T-helper 17 cell (primary cell): Measurements from ENCODE around the gene CLCN4. TPM values are rescaled to one million over a fixed set of nuclear protein-coding genes. Genes with fewer than 3 reads are reported as not detected.

Experiments used
- ATAC-seq: fragments of 150-1000 bp; cut with Tn5 transposase; 2 replicates; pipeline ENCODE4 v1.10.0; 2021; ENCODE audit warnings: mild to moderate bottlenecking, moderate library complexity
- DNase-seq, 3 donors: peaks; one replicate each; pipeline versions ENCODE4 v3.0.0 to v3.0.0-alpha.2; 2020 to 2021
- H3K9me3 ChIP-seq: one replicate; pipeline ENCODE4 v1.7.0; 2013; ENCODE audit warnings: low read length, mild to moderate bottlenecking; ENCODE audit not compliant: control insufficient read depth, poor library complexity, severe bottlenecking
- H3K27ac Mint-ChIP-seq: one replicate; pipeline ENCODE4 v1.8.0; 2022; ENCODE audit warnings: mild to moderate bottlenecking, moderate library complexity, mixed read lengths
- H3K27me3 Mint-ChIP-seq: one replicate; pipeline ENCODE4 v1.8.0; 2022; ENCODE audit warnings: mixed read lengths
- H3K36me3 Mint-ChIP-seq: one replicate; pipeline ENCODE4 v1.8.0; 2022; ENCODE audit warnings: low read depth, mixed read lengths
- H3K4me1 Mint-ChIP-seq: one replicate; pipeline ENCODE4 v1.8.0; 2022; ENCODE audit warnings: mild to moderate bottlenecking, mixed read lengths
- H3K4me3 Mint-ChIP-seq: one replicate; pipeline ENCODE4 v1.8.0; 2022; ENCODE audit warnings: mild to moderate bottlenecking, moderate library complexity, mixed read lengths
- total RNA-seq, 4 donors: library from RNA in 2 of 4; stranded (reverse) in 2 of 4; gene quantifications; one replicate each; pipeline ENCODE4 v1.2.3 and lab custom pipeline; 2022 to 2026

The CLCN4 gene
- total RNA-seq (1 to 10 TPM in 1 of 2 donors, under 1 TPM in 1; 0.37 to 3.3 TPM), total RNA-seq (lab: John Stamatoyannopoulos, UW) (0.08 to 0.12 reads per million in 2 donors)

GRCh38 chrX:10156199-10157031 lies at the start of gene CLCN4:
Gene CLCN4 (plus strand): TSS chrX:10156975. CDS start chrX:10185033, 28,058 bp downstream.
- ATAC-seq (peak; percentile 35), DNase-seq (no peak)
- no peaks in the 10 kb centered on the region for H3K36me3 Mint-ChIP-seq
- peak within 1 kb of the TSS; percentile 49 for H3K4me3 Mint-ChIP-seq
- no peaks in the 10 kb centered on the region for H3K9me3 ChIP-seq
- H3K27me3 Mint-ChIP-seq, result peaks cover 41% of the 10 kb centered on the region
- no peaks in the 10 kb centered on the region for H3K4me1 Mint-ChIP-seq
- no peak within 1 kb of the TSS for H3K27ac Mint-ChIP-seq

- Mint-ChIP-seq H3K27me3 (no peaks in the 10 kb centered on the region), H3K4me1 (peaks cover 12% of the 10 kb centered on the region), H3K4me3 (peak overlapping the region; percentile 66), H3K27ac (peak overlapping the region; percentile 45), H3K36me3 (no peaks in the 10 kb centered on the region)
- ATAC-seq (no peak), DNase-seq (no peak)
- H3K9me3 ChIP-seq, result no peaks in the 10 kb centered on the region
These were observed 49.3 kb upstream of the CLCN4 start for GRCh38 chrX:10107483-10107882.

GRCh38 chrX:10108288-10108687 lies 48.5 kb upstream of the CLCN4 start:
- Mint-ChIP-seq H3K27me3 (no peaks in the 10 kb centered on the region), H3K4me3 (no peak overlapping the region), H3K4me1 (peaks cover 14% of the 10 kb centered on the region), H3K36me3 (no peaks in the 10 kb centered on the region), H3K27ac (peak overlapping the region; percentile 53)
- ATAC-seq (no peak), DNase-seq (no peak)
- H3K9me3 ChIP-seq, result no peaks in the 10 kb centered on the region

- H3K9me3 ChIP-seq, result no peaks in the 10 kb centered on the region
- Mint-ChIP-seq H3K27me3 (no peaks in the 10 kb centered on the region), H3K4me3 (peak overlapping the region; percentile 41), H3K4me1 (peaks cover 14% of the 10 kb centered on the region), H3K36me3 (no peaks in the 10 kb centered on the region), H3K27ac (no peak overlapping the region)
- no peak for DNase-seq
- no peak for ATAC-seq
These were observed 47.1 kb upstream of the CLCN4 start for GRCh38 chrX:10109695-10110094.

GRCh38 chrX:10110316-10110935 lies 46.3 kb upstream of the CLCN4 start:
- ATAC-seq (no peak), DNase-seq (no peak)
- H3K27ac Mint-ChIP-seq, result peak overlapping the region; percentile 77
- H3K9me3 ChIP-seq, result no peaks in the 10 kb centered on the region
- no peaks in the 10 kb centered on the region for H3K27me3 Mint-ChIP-seq
- no peaks in the 10 kb centered on the region for H3K36me3 Mint-ChIP-seq
- peaks cover 14% of the 10 kb centered on the region for H3K4me1 Mint-ChIP-seq
- peak overlapping the region; percentile 69 for H3K4me3 Mint-ChIP-seq

- Mint-ChIP-seq H3K4me1 (peaks cover 14% of the 10 kb centered on the region), H3K4me3 (peak overlapping the region; percentile 69), H3K36me3 (no peaks in the 10 kb centered on the region), H3K27me3 (no peaks in the 10 kb centered on the region), H3K27ac (peak overlapping the region; percentile 77)
- DNase-seq (peak in 1 of 3 donors; percentile 31), ATAC-seq (peak; percentile 57)
- no peaks in the 10 kb centered on the region for H3K9me3 ChIP-seq
These were observed 45.8 kb upstream of the CLCN4 start for GRCh38 chrX:10110984-10111363.

- Mint-ChIP-seq H3K4me3 (peak overlapping the region; percentile 69), H3K27me3 (no peaks in the 10 kb centered on the region), H3K4me1 (peaks cover 14% of the 10 kb centered on the region), H3K27ac (peak overlapping the region; percentile 77), H3K36me3 (no peaks in the 10 kb centered on the region)
- no peaks in the 10 kb centered on the region for H3K9me3 ChIP-seq
- peak; percentile 5 to 56 (median 12) for DNase-seq
- ATAC-seq, result peak; percentile 71
These were observed 45.2 kb upstream of the CLCN4 start for GRCh38 chrX:10111364-10112148.

GRCh38 chrX:10112510-10112909 lies 44.3 kb upstream of the CLCN4 start:
- DNase-seq, result no peak
- no peaks in the 10 kb centered on the region for H3K36me3 Mint-ChIP-seq
- peaks cover 13% of the 10 kb centered on the region for H3K4me1 Mint-ChIP-seq
- no peaks in the 10 kb centered on the region for H3K27me3 Mint-ChIP-seq
- H3K4me3 Mint-ChIP-seq, result peak overlapping the region; percentile 15
- H3K9me3 ChIP-seq, result no peaks in the 10 kb centered on the region
- no peak for ATAC-seq
- H3K27ac Mint-ChIP-seq, result no peak overlapping the region

- no peak overlapping the region for H3K4me3 Mint-ChIP-seq
- peaks cover 10% of the 10 kb centered on the region for H3K4me1 Mint-ChIP-seq
- H3K9me3 ChIP-seq, result no peaks in the 10 kb centered on the region
- H3K27me3 Mint-ChIP-seq, result no peaks in the 10 kb centered on the region
- no peaks in the 10 kb centered on the region for H3K36me3 Mint-ChIP-seq
- ATAC-seq, result no peak
- no peak for DNase-seq
- H3K27ac Mint-ChIP-seq, result no peak overlapping the region
These were observed 41.7 kb upstream of the CLCN4 start for GRCh38 chrX:10115082-10115481.

GRCh38 chrX:10117301-10117700 lies 39.5 kb upstream of the CLCN4 start:
- DNase-seq (no peak), ATAC-seq (no peak)
- Mint-ChIP-seq H3K4me3 (no peak overlapping the region), H3K27ac (no peak overlapping the region), H3K27me3 (no peaks in the 10 kb centered on the region), H3K36me3 (no peaks in the 10 kb centered on the region), H3K4me1 (peaks cover 8% of the 10 kb centered on the region)
- H3K9me3 ChIP-seq, result no peaks in the 10 kb centered on the region

GRCh38 chrX:10117864-10118377 lies 38.9 kb upstream of the CLCN4 start:
- Mint-ChIP-seq H3K27me3 (no peaks in the 10 kb centered on the region), H3K36me3 (no peaks in the 10 kb centered on the region), H3K27ac (no peak overlapping the region), H3K4me1 (peaks cover 6% of the 10 kb centered on the region), H3K4me3 (no peak overlapping the region)
- H3K9me3 ChIP-seq, result no peaks in the 10 kb centered on the region
- DNase-seq, result no peak
- ATAC-seq, result no peak

- DNase-seq (no peak), ATAC-seq (no peak)
- Mint-ChIP-seq H3K4me1 (peaks cover 6% of the 10 kb centered on the region), H3K27me3 (no peaks in the 10 kb centered on the region), H3K4me3 (no peak overlapping the region), H3K36me3 (no peaks in the 10 kb centered on the region), H3K27ac (peak overlapping the region; percentile 24)
- H3K9me3 ChIP-seq, result no peaks in the 10 kb centered on the region
These were observed 38.2 kb upstream of the CLCN4 start for GRCh38 chrX:10118530-10118929.
